NCI-H187 treated with DMSO at 0.1 percent for 48 hours (cell line): ENCODE results near the gene MSH3.
"Not testable (repeated sequence)": the region's sequence is repeated elsewhere in the genome, so short reads cannot be mapped to it uniquely, and the experiment has no call there.

ENCODE experiments used
- DNase-seq: peaks from one replicate; lab custom pipeline; 2025; lab: John Stamatoyannopoulos, UW

The MSH3 gene

DNA sequence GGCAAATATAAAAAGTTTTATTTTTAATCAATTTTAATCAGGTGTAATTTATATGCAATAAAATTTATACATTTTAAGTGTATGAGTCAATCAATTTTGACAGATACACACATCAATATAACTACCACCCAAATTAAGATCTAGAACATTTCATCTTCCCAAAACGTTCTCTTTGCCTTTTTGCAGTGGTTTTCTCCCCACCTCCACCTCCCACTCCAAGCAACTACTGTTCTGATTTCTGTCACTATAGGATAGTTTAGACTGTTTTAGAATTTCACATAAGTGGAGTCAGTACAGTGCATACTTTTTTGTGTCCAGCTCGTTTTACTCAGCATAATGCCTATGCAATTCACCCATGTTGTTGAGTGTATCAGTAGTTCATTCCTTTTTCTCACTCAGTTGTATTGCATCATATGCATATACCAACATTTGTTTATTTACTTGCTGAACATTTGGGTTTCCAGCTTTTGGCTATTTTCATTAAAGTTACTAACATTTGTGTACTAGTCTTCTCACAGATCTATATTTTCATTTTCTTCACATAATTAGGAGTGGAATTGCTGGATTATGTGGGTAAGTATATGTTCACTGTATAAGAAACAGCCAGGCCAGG is 52.5 kb downstream of the MSH3 start:
- no peak for DNase-seq

GRCh38 chr5:80707645-80708044 is 53.2 kb downstream of the MSH3 start:
- DNase-seq: no peak

GRCh38 chr5:80711216-80711615 is 56.8 kb downstream of the MSH3 start:
- DNase-seq: no peak

- DNase-seq: no peak
These were observed 57.5 kb downstream of the MSH3 start for GRCh38 chr5:80711938-80712337.

DNA sequence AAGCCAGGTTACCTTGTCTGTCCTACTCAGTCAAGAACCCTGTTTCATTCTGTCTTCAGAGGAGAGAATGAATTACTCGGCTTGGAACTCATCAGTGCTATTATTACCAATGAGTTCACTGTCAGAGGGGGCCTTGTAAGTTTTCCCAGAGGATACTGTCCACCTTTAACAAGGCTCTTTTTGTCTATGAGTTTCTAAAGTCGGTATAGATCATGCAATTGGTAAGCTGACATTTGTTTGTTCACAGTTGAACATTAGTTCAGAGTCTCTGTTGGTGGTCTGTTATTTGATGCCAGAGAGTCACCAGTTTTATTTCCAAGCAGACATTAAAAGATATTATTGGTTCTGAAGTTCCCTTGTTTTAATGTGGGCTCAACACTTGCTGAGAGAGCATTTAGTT is 58.5 kb downstream of the MSH3 start:
- no peak for DNase-seq

- no peak for DNase-seq
These were observed 59.2 kb downstream of the MSH3 start for GRCh38 chr5:80713631-80714030.

GRCh38 chr5:80714570-80715298 is 60.3 kb downstream of the MSH3 start:
- DNase-seq: no peak

DNA sequence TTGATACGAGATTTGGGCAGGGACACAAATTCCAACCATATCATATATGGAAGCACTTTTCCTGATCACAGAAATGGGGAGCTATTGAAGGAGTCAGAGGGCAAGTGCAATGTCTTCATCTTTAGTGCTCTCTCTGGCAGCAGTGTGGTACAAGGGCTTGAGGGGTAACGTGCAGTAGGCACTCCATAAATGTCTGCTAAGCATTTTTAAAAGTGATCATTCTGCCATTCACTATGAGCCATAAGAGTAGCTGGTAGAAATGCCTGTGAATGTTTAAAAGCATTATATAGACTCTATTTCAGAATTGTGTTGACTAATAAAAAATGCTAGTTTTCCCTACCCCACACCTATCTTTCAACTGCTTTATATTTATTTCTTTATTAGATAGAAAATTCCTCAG is 61.4 kb downstream of the MSH3 start:
- DNase-seq: no peak

DNA sequence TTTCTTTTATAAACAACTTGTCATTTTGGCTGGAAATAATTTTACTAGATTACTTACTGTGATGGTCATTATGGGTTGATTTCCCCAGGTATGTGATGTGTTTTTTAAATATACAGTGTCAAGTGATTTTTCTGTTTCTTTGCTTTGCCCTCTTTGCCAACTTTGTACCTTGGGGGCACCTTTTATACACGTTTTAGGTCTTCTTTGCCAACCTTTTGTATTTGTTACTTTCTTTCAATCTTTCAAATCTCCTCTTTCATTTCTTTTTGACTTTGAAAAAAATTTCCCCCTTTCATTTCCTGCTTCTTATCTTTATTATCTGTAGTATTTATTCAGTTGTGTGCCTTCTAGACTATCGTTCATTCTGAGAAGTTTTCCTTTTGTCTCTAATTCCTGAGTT is 65.7 kb downstream of the MSH3 start:
- no peak for DNase-seq

GRCh38 chr5:80722916-80723315 is 68.5 kb downstream of the MSH3 start:
- no peak for DNase-seq

- DNase-seq: no peak
These were observed 71.0 kb downstream of the MSH3 start for GRCh38 chr5:80725446-80725845.

DNA sequence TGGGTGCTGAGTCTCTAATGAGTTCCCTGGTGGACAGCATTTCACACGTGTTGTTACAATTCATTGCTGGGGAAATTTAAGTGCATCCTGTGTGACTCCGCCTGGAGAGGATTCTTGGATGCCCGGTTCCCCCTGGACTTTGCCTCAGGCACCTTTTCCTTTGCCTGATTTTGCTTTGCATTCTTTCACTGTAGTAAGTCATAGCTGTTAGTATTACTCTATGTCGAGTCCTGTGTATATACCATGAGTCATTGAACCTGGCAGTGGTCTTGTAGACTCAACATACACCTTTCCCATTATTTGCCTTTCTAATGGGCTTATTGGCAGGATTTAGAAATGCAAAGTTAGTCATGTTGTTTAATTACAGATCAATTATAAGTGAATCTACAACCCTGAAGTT is 82.3 kb downstream of the MSH3 start:
- DNase-seq: no peak

GRCh38 chr5:80738466-80738865 is 84.0 kb downstream of the MSH3 start:
- no peak for DNase-seq

DNA sequence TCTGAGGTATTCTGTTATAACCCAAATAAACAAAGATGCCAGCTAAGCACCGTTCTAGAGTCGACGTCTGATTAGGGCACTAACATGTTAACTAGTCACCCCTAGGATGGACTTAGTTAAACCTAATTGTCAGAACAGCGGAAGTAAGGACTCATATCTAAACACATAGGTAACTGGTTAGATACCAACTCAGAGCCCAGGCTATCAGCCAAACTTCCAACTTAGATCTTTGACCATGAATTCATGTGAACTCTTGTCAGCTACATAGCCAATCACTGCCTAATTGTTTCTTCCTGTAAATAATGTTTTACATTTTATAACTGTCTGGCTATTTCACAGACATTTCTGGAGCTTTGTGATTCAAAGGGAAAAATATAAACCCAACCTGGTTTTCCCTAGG is 84.6 kb downstream of the MSH3 start:
- no peak for DNase-seq

DNA sequence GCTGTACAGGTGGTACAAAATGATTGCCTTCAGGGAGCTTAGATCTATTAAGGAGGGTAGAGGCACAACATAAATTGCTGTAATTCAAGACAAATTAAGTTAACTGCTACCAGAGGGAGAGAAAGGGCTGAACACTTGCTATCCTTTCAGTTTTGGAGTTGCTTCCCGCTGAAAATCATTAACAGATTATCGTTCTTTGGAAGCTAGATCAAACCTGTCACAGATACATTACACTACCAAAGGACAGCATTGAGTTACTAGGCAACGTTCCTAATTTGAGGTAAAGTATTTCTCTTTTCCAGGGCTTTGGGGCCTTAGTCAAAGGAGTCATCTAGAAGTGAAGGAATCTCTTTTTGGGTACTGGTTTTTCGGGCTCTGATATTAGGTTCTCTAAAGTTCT is 85.0 kb downstream of the MSH3 start:
- no peak for DNase-seq

- no peak for DNase-seq
These were observed 85.4 kb downstream of the MSH3 start for GRCh38 chr5:80739898-80740297.

DNA sequence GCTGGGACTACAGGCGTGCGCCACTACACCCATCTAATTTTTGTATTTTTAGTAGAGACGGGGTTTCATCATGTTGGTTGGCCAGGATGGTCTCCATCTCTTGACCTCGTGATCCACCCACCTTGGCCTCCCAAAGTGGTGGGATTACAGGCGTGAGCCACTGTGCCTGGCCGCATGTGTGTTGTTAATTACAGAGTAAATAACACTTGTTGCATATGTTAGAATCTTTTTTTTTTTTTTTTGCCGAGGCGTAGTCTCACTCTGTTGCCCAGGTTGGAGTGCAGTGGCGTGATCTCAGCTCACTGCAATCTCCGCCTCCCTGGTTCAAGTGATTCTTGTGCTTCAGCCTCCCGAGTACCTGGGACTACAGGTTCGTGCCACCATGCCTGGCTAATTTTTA is 86.0 kb downstream of the MSH3 start:
- DNase-seq: not testable (repeated sequence)

DNA sequence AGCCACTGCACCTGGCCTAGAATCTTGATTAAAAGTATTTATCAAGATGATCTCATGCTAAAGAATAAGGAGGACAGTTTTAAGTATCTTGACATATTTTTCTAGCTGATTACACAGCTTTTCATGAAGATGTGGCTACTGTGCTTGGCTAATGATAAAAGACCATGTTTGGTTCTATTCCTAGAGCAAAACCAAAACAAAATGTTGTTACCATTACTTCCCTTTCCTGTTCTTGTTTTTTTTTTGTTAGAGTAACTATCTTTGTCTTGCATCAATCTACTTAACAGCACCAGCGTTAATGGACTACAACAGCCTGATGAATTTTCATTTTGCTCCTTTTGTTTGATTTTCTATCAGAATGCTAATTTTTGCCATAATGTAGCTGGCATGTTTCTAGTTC is 86.5 kb downstream of the MSH3 start:
- no peak for DNase-seq

DNA sequence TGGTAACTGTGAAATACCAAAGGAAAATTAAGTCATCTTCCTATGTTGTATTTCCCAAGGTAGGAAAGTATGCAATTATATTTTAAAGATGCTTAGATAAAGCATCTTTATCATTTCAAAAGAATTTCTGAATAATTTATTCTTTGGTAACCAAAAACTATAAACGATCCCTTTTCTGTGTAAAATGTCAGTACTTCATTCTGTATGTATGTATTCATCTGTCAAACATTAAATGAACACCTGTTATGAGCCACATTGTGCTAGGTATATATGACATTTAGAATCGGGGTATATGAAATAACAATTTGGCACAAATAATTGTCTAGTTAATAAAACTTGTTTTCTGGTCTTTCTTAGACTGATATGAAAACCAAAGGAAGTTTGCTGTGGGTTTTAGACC is 89.7 kb downstream of the MSH3 start:
- no peak for DNase-seq

DNA sequence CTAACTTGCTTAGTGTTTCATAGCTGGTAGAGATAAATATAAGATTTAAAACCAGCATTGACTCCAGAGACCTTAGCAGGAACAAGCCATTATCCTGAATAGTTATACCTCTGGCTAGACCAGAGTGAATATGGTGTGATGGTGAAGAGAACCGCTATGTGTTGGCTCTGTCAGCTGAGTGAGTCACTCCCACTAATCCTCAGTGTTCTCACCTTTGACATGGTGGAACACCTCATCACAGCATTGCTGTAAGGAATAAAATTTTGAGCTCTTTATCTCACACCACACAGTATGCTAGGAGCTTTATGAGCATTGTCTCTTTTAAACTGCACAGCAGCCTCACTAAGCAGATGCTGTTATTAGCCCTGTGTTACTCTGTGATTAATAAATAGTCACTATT is 91.0 kb downstream of the MSH3 start:
- no peak for DNase-seq

DNA sequence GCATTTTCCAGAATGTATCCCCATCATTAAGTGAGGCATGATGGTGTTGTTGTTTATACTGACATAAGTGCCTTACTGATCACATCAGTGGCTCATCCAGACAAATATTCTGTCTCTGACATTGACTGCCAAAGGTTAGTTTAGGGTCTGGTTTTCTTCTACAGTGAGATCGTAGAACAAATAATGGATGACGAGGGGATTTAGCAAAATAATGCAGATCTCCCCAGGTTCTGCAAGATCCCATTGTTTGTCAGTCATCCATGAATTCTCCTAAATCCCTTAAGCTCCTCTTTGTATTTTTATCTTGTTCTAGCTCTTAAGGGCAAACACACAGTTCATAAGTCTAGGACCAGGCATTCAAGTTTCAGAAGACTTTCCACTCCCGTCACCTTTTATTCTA is 93.5 kb downstream of the MSH3 start:
- no peak for DNase-seq

- DNase-seq: no peak
These were observed 98.0 kb downstream of the MSH3 start for GRCh38 chr5:80752427-80752826.

DNA sequence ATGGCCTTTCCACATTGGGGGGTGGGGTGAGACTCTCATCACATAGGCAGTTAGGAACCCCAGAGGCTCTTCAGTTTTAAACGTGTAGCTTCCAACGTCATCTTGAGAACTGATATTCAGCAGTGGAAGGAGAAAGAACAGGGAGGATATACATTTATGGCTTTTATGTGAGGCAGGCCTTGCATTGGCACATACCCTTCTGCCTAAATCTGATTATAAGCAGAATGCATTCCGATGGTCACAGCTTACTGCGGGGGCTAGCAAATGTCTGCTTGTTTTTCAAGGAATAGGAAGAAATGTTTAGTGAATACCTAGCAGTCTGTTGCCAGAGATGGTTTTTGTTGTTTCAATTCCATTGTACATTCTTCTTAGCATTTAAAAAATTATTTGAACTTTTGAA is 99.3 kb downstream of the MSH3 start:
- DNase-seq: no peak

- DNase-seq: peak; percentile 18
These were observed 100.4 kb downstream of the MSH3 start for GRCh38 chr5:80754900-80755299.
